AG04449 (cell line): Measurements from ENCODE around the gene NOC2L.

ENCODE experiments used
- CTCF ChIA-PET: fragments of 350-600 bp; formaldehyde crosslinking; extraction: SDS; loops from one replicate; lab custom pipeline; 2021; ENCODE audit warnings: antibody characterized with exemption; lab: Yijun Ruan, JAX
- POLR2A ChIA-PET: fragments of 400-600, 350-600 bp; formaldehyde crosslinking; extraction: SDS; loops from one replicate; lab custom pipeline; 2020; ENCODE audit warnings: antibody characterized with exemption, inconsistent platforms; lab: Yijun Ruan, JAX
- DNase-seq: peaks from one replicate; pipeline ENCODE4 v3.0.0-alpha.2; 2010; ENCODE audit warnings: low read depth, low spot score
- H3K4me3 ChIP-seq: 2 replicates; pipeline ENCODE4 v1.5.1; 2011; ENCODE audit warnings: low read depth, mild to moderate bottlenecking, control low read depth, low read length
- CTCF ChIP-seq: IDR thresholded peaks from one replicate; pipeline ENCODE4 v1.5.1; 2011; ENCODE audit warnings: mild to moderate bottlenecking, moderate library complexity, low read length, control low read depth, inconsistent platforms; ENCODE audit not compliant: insufficient read depth; ENCODE audit errors: missing control alignments

NOC2L gene

GRCh38 chr1:975365-975764 is 16.3 kb upstream of the NOC2L start:
- TF ChIP-seq CTCF: no peak
- CTCF ChIA-PET: interaction anchor here (0.8 to 3.2 kb wide), 11 partner anchors 8 to 102 kb away, joined by 3 to 29 read pairs (median 5); partner anchors contain the start of genes ISG15 and PLEKHN1
- POLR2A ChIA-PET: interaction anchor here (2.2 kb wide), 1 partner anchor 8 kb away, joined by 8 read pairs; the partner anchor contains the start of gene PLEKHN1
- no peak for DNase-seq
- no peak overlapping the region for H3K4me3 ChIP-seq

DNA sequence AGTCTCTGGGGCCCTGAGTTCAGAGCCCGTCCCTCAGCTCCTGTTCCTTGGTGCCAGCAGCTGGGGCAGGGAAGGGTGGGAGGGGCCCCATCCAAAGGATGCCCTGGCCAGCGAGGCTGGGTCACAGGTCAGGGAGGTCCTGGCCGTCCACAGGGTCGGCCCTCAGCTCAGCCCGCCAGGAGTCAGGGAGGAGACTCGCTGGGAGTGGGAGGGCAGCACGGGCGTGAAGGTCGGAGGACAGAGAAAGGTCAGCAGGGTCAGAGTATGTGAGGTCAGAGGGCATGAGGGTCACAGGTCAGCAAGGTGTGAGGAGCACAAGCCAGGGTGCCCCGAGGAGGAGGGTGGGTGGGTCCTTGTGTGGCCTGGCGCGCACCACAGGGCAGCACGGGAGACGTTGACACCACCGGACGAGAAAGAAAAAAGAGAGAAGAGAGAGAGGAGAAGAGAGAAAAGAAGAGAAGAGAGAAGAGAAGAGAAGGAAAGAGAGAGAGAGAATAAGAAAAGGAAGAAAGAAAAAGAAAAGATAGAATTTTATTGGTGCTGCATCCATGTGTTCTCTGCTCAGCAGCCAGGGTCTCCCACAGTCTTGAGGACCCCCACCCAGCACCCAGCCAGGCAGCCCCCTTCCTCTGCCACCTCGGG is 15.8 kb upstream of the NOC2L start:
- no peak for TF ChIP-seq CTCF
- DNase-seq: no peak
- H3K4me3 ChIP-seq: no peak overlapping the region
- ChIA-PET CTCF (interaction anchor here (1.0 to 3.2 kb wide), 7 partner anchors 8 to 102 kb away, joined by 3 to 29 read pairs (median 10); partner anchors contain the start of gene PLEKHN1), POLR2A (interaction anchor here (2.2 kb wide), 1 partner anchor 8 kb away, joined by 8 read pairs; the partner anchor contains the start of gene PLEKHN1)

DNA sequence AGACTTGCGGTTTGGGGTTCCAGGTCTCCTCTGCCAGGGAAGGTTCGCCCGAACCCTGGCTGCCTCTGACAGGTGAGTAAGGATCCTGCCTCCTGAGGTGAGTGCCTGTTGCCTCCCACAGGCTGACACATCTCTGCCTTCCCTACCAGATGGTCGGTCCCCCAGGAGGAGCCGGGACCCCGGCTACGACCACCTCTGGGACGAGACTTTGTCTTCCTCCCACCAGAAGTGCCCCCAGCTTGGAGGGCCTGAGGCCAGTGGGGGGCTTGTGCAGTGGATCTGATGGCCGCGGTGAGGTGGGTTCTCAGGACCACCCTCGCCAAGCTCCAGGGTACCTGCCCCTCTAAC is 15.2 kb upstream of the NOC2L start:
- ChIA-PET POLR2A (no interaction called here), CTCF (interaction anchor here (1.6 to 3.2 kb wide), 3 partner anchors 10 to 69 kb away, joined by 10 to 28 read pairs (median 10); no protein-coding TSS in a partner anchor)
- H3K4me3 ChIP-seq: no peak overlapping the region
- no peak for DNase-seq
- no peak for TF ChIP-seq CTCF

GRCh38 chr1:973459-974292 is 14.6 kb upstream of the NOC2L start:
- no peak for DNase-seq
- ChIA-PET CTCF (interaction anchor here (1.6 to 3.2 kb wide), 3 partner anchors 11 to 68 kb away, joined by 10 to 28 read pairs (median 10); no protein-coding TSS in a partner anchor), POLR2A (no interaction called here)
- TF ChIP-seq CTCF: no peak
- no peak overlapping the region for H3K4me3 ChIP-seq

DNA sequence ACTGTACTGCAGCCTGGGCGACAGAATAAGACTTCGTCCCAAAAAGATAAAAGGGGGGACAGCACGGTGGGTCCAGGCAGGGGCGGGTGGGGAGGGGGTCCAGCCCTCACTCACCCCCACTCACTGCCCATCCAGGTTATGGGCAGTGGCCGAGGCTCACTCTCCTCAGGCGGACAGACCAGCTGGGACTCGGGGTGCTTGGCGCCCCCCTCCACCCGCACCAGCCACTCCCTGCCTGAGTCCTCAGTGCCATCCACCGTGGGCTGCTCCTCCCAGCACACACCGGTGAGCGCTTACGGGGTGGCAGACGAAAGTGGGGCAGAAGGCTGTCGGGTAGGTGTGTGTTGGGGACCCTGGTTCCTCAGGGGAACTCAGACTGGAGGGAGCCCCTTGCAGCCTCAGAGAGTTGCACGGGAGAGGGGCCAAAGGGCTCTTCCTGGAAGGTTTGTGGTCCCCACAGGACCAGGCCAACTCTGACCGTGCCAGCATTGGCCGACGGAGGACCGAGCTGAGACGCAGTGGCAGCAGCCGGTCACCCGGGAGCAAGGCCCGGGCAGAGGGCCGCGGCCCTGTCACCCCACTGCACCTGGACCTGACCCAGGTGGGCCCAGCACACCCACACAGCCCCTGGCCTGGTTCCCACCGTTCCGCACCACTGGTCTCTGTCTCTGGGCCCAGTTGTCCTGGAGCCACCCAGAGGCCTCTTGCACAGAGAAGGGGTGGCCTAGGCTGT is 13.8 kb upstream of the NOC2L start:
- CTCF ChIA-PET: interaction anchor here (0.9 to 3.4 kb wide), 2 partner anchors 10 to 13 kb away, joined by 3 to 27 read pairs; partner anchors contain the start of gene PERM1
- TF ChIP-seq CTCF: no peak
- POLR2A ChIA-PET: no interaction called here
- no peak overlapping the region for H3K4me3 ChIP-seq
- no peak for DNase-seq
